Large intestine (tissue), 12 donors: ENCODE results near the gene CHSY1. TPM values are rescaled to one million over a fixed set of nuclear protein-coding genes. Genes with fewer than 3 reads are reported as not detected.

Source experiments
- DNase-seq, 2 donors: peaks; one replicate each; pipeline versions ENCODE4 v3.0.0 to v3.0.0-alpha.2; 2013
- H3K27ac ChIP-seq: one replicate; pipeline ENCODE4 v1.5.1; 2013; ENCODE audit warnings: low read length
- H3K27me3 ChIP-seq: 2 replicates; pipeline ENCODE4 v1.6.1; 2013; ENCODE audit warnings: low read length; ENCODE audit not compliant: control insufficient read depth, insufficient read depth
- H3K36me3 ChIP-seq: 2 replicates; pipeline ENCODE4 v1.6.1; 2013; ENCODE audit warnings: low read length; ENCODE audit not compliant: control insufficient read depth, insufficient read depth
- H3K4me1 ChIP-seq: one replicate; pipeline ENCODE4 v1.6.1; 2013; ENCODE audit warnings: low read length; ENCODE audit not compliant: control insufficient read depth, insufficient read depth
- H3K4me3 ChIP-seq: one replicate; pipeline ENCODE4 v1.5.1; 2013; ENCODE audit warnings: low read length
- H3K9me3 ChIP-seq: one replicate; pipeline ENCODE4 v1.6.1; 2013; ENCODE audit warnings: mild to moderate bottlenecking, low read depth, low read length, moderate library complexity; ENCODE audit not compliant: control insufficient read depth
- WGBS: methylation state at CpG from one replicate; pipeline ENCODE4 v1.1.5; 2013; ENCODE audit warnings: low lambda C conversion rate; ENCODE audit not compliant: insufficient coverage; 5-methylcytosine and 5-hydroxymethylcytosine counted together
- long read RNA-seq, 11 donors: transcript quantifications; one replicate each; lab custom pipeline, GENCODE V29; 2026
- polyA plus RNA-seq: library from polyadenylated mRNA; unstranded; fragments of 120-200 nt; gene quantifications from one replicate; pipeline ENCODE4 v1.2.1, GENCODE V29; 2013

Gene CHSY1, protein sequence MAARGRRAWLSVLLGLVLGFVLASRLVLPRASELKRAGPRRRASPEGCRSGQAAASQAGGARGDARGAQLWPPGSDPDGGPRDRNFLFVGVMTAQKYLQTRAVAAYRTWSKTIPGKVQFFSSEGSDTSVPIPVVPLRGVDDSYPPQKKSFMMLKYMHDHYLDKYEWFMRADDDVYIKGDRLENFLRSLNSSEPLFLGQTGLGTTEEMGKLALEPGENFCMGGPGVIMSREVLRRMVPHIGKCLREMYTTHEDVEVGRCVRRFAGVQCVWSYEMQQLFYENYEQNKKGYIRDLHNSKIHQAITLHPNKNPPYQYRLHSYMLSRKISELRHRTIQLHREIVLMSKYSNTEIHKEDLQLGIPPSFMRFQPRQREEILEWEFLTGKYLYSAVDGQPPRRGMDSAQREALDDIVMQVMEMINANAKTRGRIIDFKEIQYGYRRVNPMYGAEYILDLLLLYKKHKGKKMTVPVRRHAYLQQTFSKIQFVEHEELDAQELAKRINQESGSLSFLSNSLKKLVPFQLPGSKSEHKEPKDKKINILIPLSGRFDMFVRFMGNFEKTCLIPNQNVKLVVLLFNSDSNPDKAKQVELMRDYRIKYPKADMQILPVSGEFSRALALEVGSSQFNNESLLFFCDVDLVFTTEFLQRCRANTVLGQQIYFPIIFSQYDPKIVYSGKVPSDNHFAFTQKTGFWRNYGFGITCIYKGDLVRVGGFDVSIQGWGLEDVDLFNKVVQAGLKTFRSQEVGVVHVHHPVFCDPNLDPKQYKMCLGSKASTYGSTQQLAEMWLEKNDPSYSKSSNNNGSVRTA
- polyA plus RNA-seq = 14.9 TPM
- long read RNA-seq, donor 1, full-length matches to known transcripts = 3 of 3 reads
- long read RNA-seq, donor 1, partial matches to known transcripts = 0 of 3 reads
- long read RNA-seq, donor 1, other reads (novel, unspliced or antisense) = 0 of 3 reads
- long read RNA-seq, donor 2, full-length matches to known transcripts = 10 of 20 reads
- long read RNA-seq, donor 2, partial matches to known transcripts = 10 of 20 reads
- long read RNA-seq, donor 2, other reads (novel, unspliced or antisense) = 0 of 20 reads
- long read RNA-seq, donor 3 = 0 reads
- long read RNA-seq, donor 4, full-length matches to known transcripts = 2 of 2 reads
- long read RNA-seq, donor 4, partial matches to known transcripts = 0 of 2 reads
- long read RNA-seq, donor 4, other reads (novel, unspliced or antisense) = 0 of 2 reads
- long read RNA-seq, donor 5, full-length matches to known transcripts = 4 of 4 reads
- long read RNA-seq, donor 5, partial matches to known transcripts = 0 of 4 reads
- long read RNA-seq, donor 5, other reads (novel, unspliced or antisense) = 0 of 4 reads
- long read RNA-seq, donor 6, full-length matches to known transcripts = 7 of 12 reads
- long read RNA-seq, donor 6, partial matches to known transcripts = 5 of 12 reads
- long read RNA-seq, donor 6, other reads (novel, unspliced or antisense) = 0 of 12 reads
- long read RNA-seq, donor 7, full-length matches to known transcripts = 1 of 1 reads
- long read RNA-seq, donor 7, partial matches to known transcripts = 0 of 1 reads
- long read RNA-seq, donor 7, other reads (novel, unspliced or antisense) = 0 of 1 reads
- long read RNA-seq, donor 8, full-length matches to known transcripts = 8 of 8 reads
- long read RNA-seq, donor 8, partial matches to known transcripts = 0 of 8 reads
- long read RNA-seq, donor 8, other reads (novel, unspliced or antisense) = 0 of 8 reads
- long read RNA-seq, donor 9, full-length matches to known transcripts = 4 of 4 reads
- long read RNA-seq, donor 9, partial matches to known transcripts = 0 of 4 reads
- long read RNA-seq, donor 9, other reads (novel, unspliced or antisense) = 0 of 4 reads
- long read RNA-seq, donor 10, full-length matches to known transcripts = 10 of 16 reads
- long read RNA-seq, donor 10, partial matches to known transcripts = 6 of 16 reads
- long read RNA-seq, donor 10, other reads (novel, unspliced or antisense) = 0 of 16 reads
- long read RNA-seq, donor 11, full-length matches to known transcripts = 5 of 11 reads
- long read RNA-seq, donor 11, partial matches to known transcripts = 6 of 11 reads
- long read RNA-seq, donor 11, other reads (novel, unspliced or antisense) = 0 of 11 reads

DNA sequence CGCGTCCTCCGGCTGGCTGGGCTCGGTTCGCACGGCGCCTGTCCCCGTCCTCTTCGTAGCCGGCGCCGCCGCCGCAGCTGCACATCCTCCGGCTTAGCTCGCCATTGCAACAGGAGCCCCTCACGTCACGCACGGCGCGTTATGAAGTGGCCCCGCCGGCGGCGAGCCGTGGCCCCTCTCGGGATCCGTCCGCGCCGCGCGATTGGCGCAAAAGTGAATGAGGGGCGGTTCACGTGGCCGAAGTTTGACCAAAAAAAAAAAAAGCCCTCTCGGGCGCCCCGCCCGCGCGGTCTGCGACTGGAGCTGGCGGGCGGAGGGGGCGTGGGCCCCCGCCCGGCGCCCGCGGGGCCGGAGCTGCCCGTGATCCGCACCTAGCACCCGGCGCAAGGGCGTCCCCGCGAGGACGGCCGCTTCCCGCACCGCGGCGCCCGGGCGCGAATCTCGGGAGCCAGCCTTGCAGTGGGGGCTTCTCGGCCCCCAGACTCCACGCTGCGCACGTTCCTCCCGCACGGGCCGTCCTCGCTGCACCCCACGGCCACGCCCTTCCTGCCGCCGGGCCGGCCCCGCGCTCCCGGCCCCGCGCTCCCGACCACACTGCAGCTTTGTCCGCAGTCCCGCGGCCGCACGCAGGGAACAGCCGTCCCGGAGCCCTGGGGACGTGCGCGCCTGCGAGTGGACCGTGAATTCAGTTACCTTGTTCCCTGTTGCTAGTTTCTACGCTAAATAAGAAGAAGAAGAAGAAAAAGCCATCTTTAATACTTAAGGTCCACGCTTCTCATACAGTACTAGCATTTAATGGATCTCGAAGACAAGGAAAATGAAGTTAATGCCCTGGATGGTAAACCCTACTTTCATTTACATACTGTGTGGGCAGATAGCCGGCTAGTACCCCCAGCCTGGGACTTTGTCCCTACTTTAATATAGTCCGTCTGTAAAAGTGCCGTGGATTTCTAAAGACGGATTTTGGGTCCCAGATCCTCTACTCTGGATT lies at the start of gene CHSY1:
CHSY1 (minus strand) TSS at position 219 of the 991 bp plus-strand sequence. CDS start 592 bp downstream, outside the sequence.
- no peaks in the 10 kb centered on the region for H3K36me3 ChIP-seq
- WGBS = 0% methylated on average over 2 of the region's 108 CpGs
- no peaks in the 10 kb centered on the region for H3K27me3 ChIP-seq
- H3K4me1 ChIP-seq = peaks cover 11% of the 10 kb centered on the region
- DNase-seq = peak; percentile 88 to 95
- no peaks in the 10 kb centered on the region for H3K9me3 ChIP-seq
- H3K27ac ChIP-seq = peak within 1 kb of the TSS; percentile 76
- peak within 1 kb of the TSS; percentile 76 for H3K4me3 ChIP-seq

DNA sequence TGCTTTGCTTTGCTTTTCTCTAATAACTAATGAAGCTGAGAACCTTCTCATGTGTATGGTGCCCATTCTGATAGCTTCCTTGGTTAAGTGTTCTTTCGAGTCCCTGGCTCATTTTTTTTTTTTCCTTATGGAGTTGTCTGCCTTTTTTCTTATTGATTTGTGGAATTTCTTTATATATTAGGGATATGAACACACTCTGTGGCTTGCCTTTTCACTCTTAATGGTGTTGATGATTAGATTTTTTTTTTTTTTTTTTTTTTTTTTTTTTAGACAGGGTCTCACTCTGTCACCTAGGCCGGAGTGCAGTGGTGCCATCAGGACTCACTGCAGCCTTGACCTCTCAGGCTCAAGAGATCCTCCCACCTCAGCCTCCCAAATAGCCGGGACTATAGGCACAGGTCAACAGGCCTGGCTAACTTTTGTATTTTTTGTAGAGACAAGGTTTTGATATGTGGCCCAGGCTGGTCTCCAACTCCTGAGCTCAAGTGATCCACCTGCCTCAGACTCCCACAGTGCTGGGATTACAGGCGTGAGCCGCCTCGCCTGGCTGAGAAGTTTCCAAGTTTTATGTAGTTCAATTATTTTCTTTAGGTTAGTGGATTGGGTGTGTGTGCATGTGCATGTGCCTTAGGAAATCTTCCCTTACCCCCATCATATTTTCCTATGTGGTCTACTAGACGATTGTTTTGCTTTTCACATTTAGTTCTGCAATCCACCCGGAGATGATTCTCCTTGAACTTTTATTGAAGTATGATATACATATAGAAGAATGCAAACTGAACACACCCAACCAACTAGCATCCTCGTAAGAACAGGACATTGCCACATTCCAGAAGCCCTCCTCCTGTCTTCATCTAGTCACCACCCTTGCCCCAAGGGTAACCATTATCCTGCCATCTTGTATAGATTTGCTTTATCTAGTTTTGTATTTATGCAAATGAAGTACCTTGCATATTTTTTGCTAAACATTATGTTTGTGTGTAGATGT lies 44.9 kb upstream of the CHSY1 start:
- no peak for DNase-seq
- peak overlapping the region; percentile 86 for H3K27ac ChIP-seq
- H3K27me3 ChIP-seq = no peaks in the 10 kb centered on the region
- H3K4me1 ChIP-seq = peaks cover 3% of the 10 kb centered on the region
- WGBS = 92% methylated on average over 1 of the region's 9 CpGs
- peaks cover 5% of the 10 kb centered on the region for H3K36me3 ChIP-seq
- H3K4me3 ChIP-seq = no peak overlapping the region
- H3K9me3 ChIP-seq = no peaks in the 10 kb centered on the region

DNA sequence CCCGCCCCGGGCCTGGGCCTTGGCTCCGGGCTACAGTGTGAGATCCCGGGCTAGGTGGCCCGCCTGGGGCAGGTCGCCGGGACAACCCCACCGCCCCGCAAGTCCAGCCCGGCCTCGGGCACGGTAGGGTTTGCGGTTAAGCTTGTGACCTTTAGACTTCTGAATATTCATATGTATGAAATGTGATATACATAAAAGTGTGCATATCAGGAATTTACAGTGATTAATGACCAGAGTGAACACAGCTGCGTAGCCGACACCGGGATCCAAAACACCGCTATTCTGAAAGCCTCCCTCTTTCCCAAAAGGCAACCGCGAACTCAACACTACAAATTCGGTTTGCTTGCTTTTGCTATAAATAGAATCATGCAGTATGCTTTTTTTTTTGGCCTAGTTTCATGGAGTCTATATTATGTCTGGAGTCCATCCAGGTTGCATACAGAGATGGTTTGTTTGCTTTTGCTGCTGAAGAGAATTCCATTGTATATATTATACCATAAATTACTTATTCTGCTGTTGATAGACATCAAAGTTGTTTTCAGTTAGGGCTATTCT lies 43.8 kb upstream of the CHSY1 start:
- Histone ChIP-seq H3K9me3 (no peaks in the 10 kb centered on the region), H3K4me3 (peak overlapping the region; percentile 84), H3K27ac (peak overlapping the region; percentile 86), H3K4me1 (peaks cover 3% of the 10 kb centered on the region), H3K36me3 (peaks cover 8% of the 10 kb centered on the region), H3K27me3 (no peaks in the 10 kb centered on the region)
- WGBS = no CpG with 5 or more reads among the region's 20 CpGs
- DNase-seq = no peak

DNA sequence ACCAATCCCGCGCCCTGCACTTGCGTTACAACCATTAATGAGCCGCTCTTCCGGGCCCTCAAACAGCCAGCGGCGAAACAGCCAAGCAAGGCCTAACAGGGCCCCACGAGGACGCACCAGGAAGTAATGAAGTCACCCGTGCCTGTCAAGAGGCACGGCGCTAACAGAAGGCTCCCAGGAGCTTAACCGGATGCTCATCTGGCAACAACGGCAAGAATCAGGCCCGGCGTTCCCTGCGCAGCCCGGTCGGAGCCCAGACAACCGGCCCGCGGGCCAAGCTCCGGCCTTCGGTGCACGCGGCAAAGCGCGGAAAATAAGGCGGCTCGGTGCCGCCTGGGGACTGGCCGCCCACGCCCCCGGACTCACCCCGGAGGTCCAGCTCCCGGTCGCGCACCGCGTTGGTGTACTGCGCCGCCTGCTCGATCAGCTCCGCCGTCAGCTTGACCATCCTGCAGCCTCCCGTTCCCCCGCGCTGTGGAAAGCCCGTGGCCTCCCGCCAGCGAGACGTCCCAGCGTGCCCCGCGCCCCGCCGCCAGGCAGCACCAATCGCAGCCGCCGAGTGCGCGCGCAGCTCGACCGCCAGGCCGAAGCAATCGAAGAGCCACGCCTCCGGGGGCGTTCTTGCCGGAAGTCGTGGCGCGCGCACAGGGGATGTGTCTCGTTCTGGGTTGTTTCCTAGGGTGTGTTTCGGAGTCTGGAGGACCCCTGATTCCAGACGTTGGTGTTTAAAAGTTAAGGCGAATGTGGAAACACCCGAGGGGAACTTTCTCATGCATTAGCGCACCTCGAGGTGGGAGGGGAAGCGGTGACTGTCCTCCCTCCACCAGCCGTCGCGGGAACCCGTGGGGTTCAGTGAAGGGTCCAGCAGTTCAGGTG lies 43.1 kb upstream of the CHSY1 start, which contains the start of gene SNRPA1:
SNRPA1 (minus strand) TSS at position 518 of the 876 bp plus-strand sequence; CDS start at position 448, 70 bp downstream.
- no peaks in the 10 kb centered on the region for H3K9me3 ChIP-seq
- WGBS = no CpG with 5 or more reads among the region's 87 CpGs
- DNase-seq = peak; percentile 97

DNA sequence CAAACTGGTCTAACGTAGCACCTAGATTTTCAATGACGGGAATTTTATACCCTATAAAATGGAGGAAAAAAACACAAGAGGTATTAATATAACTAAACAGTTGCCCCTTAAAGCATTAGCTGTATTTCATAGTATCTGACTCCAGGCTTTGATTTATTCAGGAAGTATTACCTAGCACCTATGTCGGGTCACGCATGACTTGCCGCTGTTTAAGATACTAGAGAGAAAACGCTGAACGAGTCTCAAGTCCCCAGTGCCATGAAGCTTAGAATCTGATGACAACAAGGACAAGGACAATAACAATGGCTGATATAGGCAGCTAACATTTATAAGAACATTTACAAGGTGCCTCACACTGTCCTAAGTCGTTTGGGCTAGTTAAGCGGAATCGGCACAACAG lies 41.3 kb upstream of the CHSY1 start:
- Histone ChIP-seq H3K27me3 (no peaks in the 10 kb centered on the region), H3K36me3 (peaks cover 22% of the 10 kb centered on the region), H3K4me1 (peaks cover 3% of the 10 kb centered on the region), H3K27ac (no peak overlapping the region), H3K4me3 (peak overlapping the region; percentile 84), H3K9me3 (no peaks in the 10 kb centered on the region)
- DNase-seq = no peak
- 78% methylated on average over 5 of the region's 10 CpGs for WGBS

More for the DNA sequence above, 43.1 kb upstream of the CHSY1 start, which contains the start of gene SNRPA1:
- Histone ChIP-seq H3K4me1 (peaks cover 3% of the 10 kb centered on the region), H3K27ac (peak within 1 kb of the TSS; percentile 86), H3K27me3 (no peaks in the 10 kb centered on the region), H3K36me3 (peaks cover 12% of the 10 kb centered on the region), H3K4me3 (peak within 1 kb of the TSS; percentile 84)

DNA sequence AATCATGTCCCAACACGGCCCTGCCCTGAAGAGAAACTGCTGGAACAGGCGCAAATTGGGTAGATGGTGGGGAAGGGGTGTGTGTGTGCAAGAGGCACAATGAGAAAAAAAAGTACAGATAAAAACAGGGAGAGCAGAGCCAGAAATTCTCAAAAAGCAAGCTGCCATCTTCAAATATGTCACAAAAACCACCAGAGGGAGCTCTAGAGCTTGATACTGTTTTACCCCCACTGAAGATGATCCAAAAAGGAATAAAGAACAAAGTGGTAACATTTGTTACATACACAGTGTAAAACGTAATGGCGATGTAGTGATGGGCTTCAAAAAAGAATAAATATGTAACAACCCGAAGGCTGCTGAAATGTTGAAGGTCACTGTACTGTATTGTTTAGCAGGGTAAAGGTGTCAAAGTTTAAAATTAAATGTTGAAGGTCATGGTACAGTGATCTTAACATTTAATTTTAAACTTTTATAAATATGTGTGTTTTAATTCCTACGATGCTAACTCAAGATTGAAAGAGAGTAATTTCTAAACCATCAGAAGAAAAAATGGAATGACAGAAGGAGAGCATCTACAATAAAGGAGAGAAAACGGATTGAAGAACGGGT lies 37.2 kb upstream of the CHSY1 start:
- no peaks in the 10 kb centered on the region for H3K27me3 ChIP-seq
- 82% methylated on average over 6 of the region's 8 CpGs for WGBS
- H3K36me3 ChIP-seq = peaks cover 54% of the 10 kb centered on the region
- H3K27ac ChIP-seq = no peak overlapping the region
- H3K9me3 ChIP-seq = no peaks in the 10 kb centered on the region
- no peak overlapping the region for H3K4me3 ChIP-seq
- H3K4me1 ChIP-seq = no peaks in the 10 kb centered on the region
- DNase-seq = peak in 1 of 2 donors; percentile 29
